GM18519 (cell line): ENCODE data around the gene GALNT10.
A peak's percentile ranks its signal among the peaks of the same experiment; 100 is the strongest.

ENCODE experiments used
- ATAC-seq: cut with Tn5 transposase; IDR thresholded peaks from one replicate; pipeline ENCODE4 v1.9.1; 2021; ENCODE audit warnings: mild to moderate bottlenecking, moderate library complexity; ENCODE audit not compliant: unreplicated experiment, low FRiP score

GALNT10 gene

GRCh38 chr5:154258531-154259217 is 68.1 kb downstream of the GALNT10 start:
- ATAC-seq: no peak

GRCh38 chr5:154260224-154260927 is 69.8 kb downstream of the GALNT10 start:
- no peak for ATAC-seq

- no peak for ATAC-seq
These were observed 71.8 kb downstream of the GALNT10 start for GRCh38 chr5:154262342-154262741.

GRCh38 chr5:154264549-154265196 is 74.1 kb downstream of the GALNT10 start:
- no peak for ATAC-seq

GRCh38 chr5:154265197-154265773 is 74.8 kb downstream of the GALNT10 start:
- ATAC-seq: no peak

GRCh38 chr5:154267516-154267915 is 77.0 kb downstream of the GALNT10 start:
- ATAC-seq: no peak

GRCh38 chr5:154268073-154268472 is 77.5 kb downstream of the GALNT10 start:
- no peak for ATAC-seq

GRCh38 chr5:154269414-154269813 is 78.9 kb downstream of the GALNT10 start:
- ATAC-seq: no peak

GRCh38 chr5:154271466-154271865 is 80.9 kb downstream of the GALNT10 start:
- no peak for ATAC-seq

- ATAC-seq: no peak
These were observed 81.5 kb downstream of the GALNT10 start for GRCh38 chr5:154271936-154272514.

GRCh38 chr5:154273028-154273617 is 82.6 kb downstream of the GALNT10 start:
- ATAC-seq: peak; percentile 61

GRCh38 chr5:154273963-154274827 is 83.7 kb downstream of the GALNT10 start:
- no peak for ATAC-seq

- ATAC-seq: no peak
These were observed 84.3 kb downstream of the GALNT10 start for GRCh38 chr5:154274828-154275185.

GRCh38 chr5:154275566-154275965 is 85.0 kb downstream of the GALNT10 start:
- no peak for ATAC-seq

GRCh38 chr5:154276261-154276972 is 85.9 kb downstream of the GALNT10 start:
- no peak for ATAC-seq

- no peak for ATAC-seq
These were observed 86.4 kb downstream of the GALNT10 start for GRCh38 chr5:154276973-154277331.

GRCh38 chr5:154277499-154277898 is 87.0 kb downstream of the GALNT10 start:
- ATAC-seq: no peak

GRCh38 chr5:154278186-154278585 is 87.7 kb downstream of the GALNT10 start:
- ATAC-seq: no peak

GRCh38 chr5:154278908-154279307 is 88.4 kb downstream of the GALNT10 start:
- ATAC-seq: peak; percentile 68
